Breast epithelium (tissue), 4 donors: Measurements from ENCODE around the gene NUP205. TPM values are rescaled to one million over a fixed set of nuclear protein-coding genes. Genes with fewer than 3 reads are reported as not detected.

ENCODE experiments used
- DNase-seq, 2 donors: peaks; one replicate each; pipeline ENCODE4 v3.0.0-alpha.2; 2019; ENCODE audit warnings: low spot score in 2 of 2
- H3K27ac ChIP-seq, 2 donors: fragments of 200-600 bp; sonication (generic) in 1 of 2; one replicate each; pipeline ENCODE4 v1.5.1; 2016 to 2019; ENCODE audit warnings: mild to moderate bottlenecking in 1 of 2
- H3K27me3 ChIP-seq, 2 donors: fragments of 200-600 bp; sonication (generic) in 1 of 2; one replicate each; pipeline versions ENCODE4 v1.5.1 to v1.6.0; 2017 to 2019; ENCODE audit warnings: control low read depth in 1 of 2, mild to moderate bottlenecking in 1 of 2
- H3K36me3 ChIP-seq: fragments of 200-600 bp; one replicate; pipeline ENCODE4 v1.5.1; 2019
- H3K4me1 ChIP-seq, 2 donors: fragments of 200-600 bp; sonication (generic); one replicate each; pipeline ENCODE4 v1.5.1; 2016 to 2019; ENCODE audit warnings: control low read depth in 1 of 2
- H3K4me3 ChIP-seq, 3 donors: fragments of 200-600 bp; sonication (generic); 1 replicate in 2 of 3; 2 replicates in 1 of 3; pipeline ENCODE4 v1.5.1; 2016 to 2019; ENCODE audit warnings: mild to moderate bottlenecking in 3 of 3, moderate library complexity in 2 of 3
- H3K9me3 ChIP-seq, 2 donors: fragments of 200-600 bp; sonication (generic) in 1 of 2; one replicate each; pipeline ENCODE4 v1.5.1; 2016 to 2019; ENCODE audit warnings: control low read depth in 1 of 2
- POLR2A ChIP-seq: fragments of 450-650 bp; IDR thresholded peaks from one replicate; pipeline ENCODE4 v1.6.1; 2016; ENCODE audit warnings: antibody characterized with exemption, mild to moderate bottlenecking, moderate library complexity
- POLR2AphosphoS5 ChIP-seq, 3 donors: sonication (generic); formaldehyde crosslinking; IDR thresholded peaks; one replicate each; pipeline ENCODE4 v1.6.1; 2017; ENCODE audit warnings: antibody characterized with exemption in 3 of 3
- intact Hi-C: fragments of 100-400 bp; cut with DNase I; formaldehyde crosslinking; loops from one replicate; pipeline ENCODE4 v1.15.1; 2023; ENCODE audit warnings: low total_unique reads
- total RNA-seq, 3 donors: library from RNA; depleted of rRNA; stranded (reverse); fragments of >200 nt; gene quantifications; one replicate each; pipeline ENCODE4 v1.1.0, GENCODE V29; 2016
- TF ChIP-seq, protein P1 (sequence below), 3 donors: fragments of 450-650 bp; IDR thresholded peaks; one replicate each; pipeline ENCODE4 v1.5.1; 2016 to 2017; ENCODE audit warnings: antibody characterized with exemption in 3 of 3, mild to moderate bottlenecking in 3 of 3, moderate library complexity in 3 of 3

Gene NUP205
- total RNA-seq, 3 donors from 2014 or later = 22.6 to 49.6 (median 44.6) TPM

DNA sequence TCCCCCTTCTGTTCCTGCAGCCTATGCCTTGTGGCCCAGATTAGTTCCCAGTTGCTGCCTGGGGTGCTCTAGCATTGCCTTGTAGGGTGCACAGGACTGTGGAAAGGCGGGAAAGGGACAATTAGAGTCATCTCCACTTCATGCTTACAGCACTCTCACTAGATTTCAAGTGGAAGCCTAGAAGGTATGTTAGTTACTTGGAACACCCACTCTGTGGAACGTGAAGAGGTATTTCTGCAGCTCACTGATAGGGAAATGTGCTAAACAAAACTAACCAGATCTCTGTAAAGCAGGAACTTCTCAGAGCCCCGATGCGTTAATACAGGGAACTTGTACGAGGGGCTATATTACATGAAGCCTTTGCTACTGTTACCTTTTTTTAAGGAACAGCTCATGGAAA, 124.0 kb downstream of the NUP205 start:
- Histone ChIP-seq H3K4me1 (peaks cover 0 to 23% of the 10 kb centered on the region in 2 donors), H3K9me3 (no peaks in the 10 kb centered on the region), H3K27ac (peak overlapping the region; percentile 48 to 71), H3K36me3 (no peaks in the 10 kb centered on the region), H3K27me3 (no peaks in the 10 kb centered on the region), H3K4me3 (no peak overlapping the region)
- DNase-seq = no peak
- TF ChIP-seq POLR2AphosphoS5 (IDR thresholded peaks at IDR 0.05) (no peak), POLR2A (no peak)
- TF ChIP-seq, protein P1, sequence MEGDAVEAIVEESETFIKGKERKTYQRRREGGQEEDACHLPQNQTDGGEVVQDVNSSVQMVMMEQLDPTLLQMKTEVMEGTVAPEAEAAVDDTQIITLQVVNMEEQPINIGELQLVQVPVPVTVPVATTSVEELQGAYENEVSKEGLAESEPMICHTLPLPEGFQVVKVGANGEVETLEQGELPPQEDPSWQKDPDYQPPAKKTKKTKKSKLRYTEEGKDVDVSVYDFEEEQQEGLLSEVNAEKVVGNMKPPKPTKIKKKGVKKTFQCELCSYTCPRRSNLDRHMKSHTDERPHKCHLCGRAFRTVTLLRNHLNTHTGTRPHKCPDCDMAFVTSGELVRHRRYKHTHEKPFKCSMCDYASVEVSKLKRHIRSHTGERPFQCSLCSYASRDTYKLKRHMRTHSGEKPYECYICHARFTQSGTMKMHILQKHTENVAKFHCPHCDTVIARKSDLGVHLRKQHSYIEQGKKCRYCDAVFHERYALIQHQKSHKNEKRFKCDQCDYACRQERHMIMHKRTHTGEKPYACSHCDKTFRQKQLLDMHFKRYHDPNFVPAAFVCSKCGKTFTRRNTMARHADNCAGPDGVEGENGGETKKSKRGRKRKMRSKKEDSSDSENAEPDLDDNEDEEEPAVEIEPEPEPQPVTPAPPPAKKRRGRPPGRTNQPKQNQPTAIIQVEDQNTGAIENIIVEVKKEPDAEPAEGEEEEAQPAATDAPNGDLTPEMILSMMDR (IDR thresholded peaks at IDR 0.05) = no peak
- intact Hi-C loops = no loop called here

DNA sequence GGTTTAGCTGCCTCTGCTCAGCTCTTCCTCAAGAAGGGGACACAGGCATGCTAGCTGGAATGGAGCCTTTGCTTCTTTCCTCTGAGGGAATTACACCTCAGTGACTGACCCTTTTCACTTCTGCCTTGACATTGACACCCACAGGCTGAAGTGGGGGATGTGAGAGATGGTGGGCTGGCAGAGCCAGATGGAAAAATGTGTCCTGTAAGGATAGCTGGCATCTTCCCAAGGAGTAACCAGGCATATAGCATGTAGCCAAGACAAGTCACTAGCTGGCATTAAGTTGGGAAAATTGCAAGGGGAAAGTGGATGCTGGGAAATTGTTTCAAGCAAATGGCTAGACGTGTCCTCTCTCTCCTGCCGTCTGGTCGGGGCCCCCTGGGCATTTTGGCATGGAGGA, 124.5 kb downstream of the NUP205 start:
- peaks cover 0 to 23% of the 10 kb centered on the region in 2 donors for H3K4me1 ChIP-seq
- no peak overlapping the region for H3K4me3 ChIP-seq
- no peaks in the 10 kb centered on the region for H3K9me3 ChIP-seq
- H3K27me3 ChIP-seq = no peaks in the 10 kb centered on the region
- no peaks in the 10 kb centered on the region for H3K36me3 ChIP-seq
- peak overlapping the region; percentile 48 to 71 for H3K27ac ChIP-seq
- intact Hi-C loops = no loop called here
- DNase-seq = no peak
- TF ChIP-seq POLR2AphosphoS5 (IDR thresholded peaks at IDR 0.05) (no peak), POLR2A (no peak)
- TF ChIP-seq, protein P1 (IDR thresholded peaks at IDR 0.05) = no peak

DNA sequence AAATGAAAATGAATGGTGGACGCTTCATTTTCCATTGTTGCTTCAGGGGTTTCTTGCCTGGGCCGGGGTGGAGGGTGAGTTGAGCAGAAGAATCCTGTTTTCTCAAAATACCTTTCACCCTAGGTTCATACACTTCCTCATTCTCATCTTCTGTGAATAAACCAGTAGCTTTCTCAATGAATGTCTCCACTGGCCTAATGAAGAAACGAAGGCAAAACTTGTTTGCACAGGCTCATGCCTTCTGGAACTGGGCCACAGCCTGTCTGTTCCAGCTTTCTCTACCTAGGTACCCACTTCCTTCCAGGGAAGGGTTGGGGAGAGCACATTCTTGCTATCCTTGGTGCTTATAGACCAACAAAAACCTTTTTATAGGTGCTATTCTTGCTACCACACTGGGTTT, 125.9 kb downstream of the NUP205 start:
- H3K4me3 ChIP-seq = no peak overlapping the region
- intact Hi-C loops = no loop called here
- peaks cover 0 to 12% of the 10 kb centered on the region in 2 donors for H3K4me1 ChIP-seq
- H3K27ac ChIP-seq = peak overlapping the region; percentile 36 to 71
- peak in 1 of 2 donors; percentile 47 for DNase-seq
- no peaks in the 10 kb centered on the region for H3K36me3 ChIP-seq
- H3K27me3 ChIP-seq = no peaks in the 10 kb centered on the region
- TF ChIP-seq, protein P1 (IDR thresholded peaks at IDR 0.05) = no peak
- TF ChIP-seq POLR2A (no peak), POLR2AphosphoS5 (IDR thresholded peaks at IDR 0.05) (no peak)
- no peaks in the 10 kb centered on the region for H3K9me3 ChIP-seq

DNA sequence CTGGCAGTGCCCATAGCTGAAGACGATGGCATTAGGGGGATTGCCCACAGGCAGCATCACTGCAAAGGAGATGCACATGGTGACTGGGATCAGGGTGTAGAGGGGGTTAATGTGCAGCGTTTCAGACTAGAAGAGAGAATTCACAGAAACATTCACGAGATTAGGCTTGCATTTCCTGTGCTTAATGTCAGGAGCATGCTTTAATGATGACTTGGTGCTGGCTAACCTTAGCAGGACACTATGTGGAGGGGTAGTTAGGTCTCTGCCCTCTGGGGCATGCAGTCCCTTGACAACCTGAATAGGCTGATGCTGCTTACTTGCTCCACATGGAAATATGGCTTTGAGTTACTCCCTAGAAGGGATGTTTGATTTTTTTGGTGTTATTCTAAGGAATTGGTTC, 126.4 kb downstream of the NUP205 start:
- no peak for DNase-seq
- no peaks in the 10 kb centered on the region for H3K27me3 ChIP-seq
- intact Hi-C loops = no loop called here
- TF ChIP-seq POLR2AphosphoS5 (IDR thresholded peaks at IDR 0.05) (no peak), POLR2A (no peak)
- TF ChIP-seq, protein P1 (IDR thresholded peaks at IDR 0.05) = no peak
- peak overlapping the region; percentile 36 to 71 for H3K27ac ChIP-seq
- no peaks in the 10 kb centered on the region for H3K9me3 ChIP-seq
- no peaks in the 10 kb centered on the region for H3K36me3 ChIP-seq
- H3K4me3 ChIP-seq = no peak overlapping the region
- H3K4me1 ChIP-seq = peaks cover 0 to 11% of the 10 kb centered on the region in 2 donors

DNA sequence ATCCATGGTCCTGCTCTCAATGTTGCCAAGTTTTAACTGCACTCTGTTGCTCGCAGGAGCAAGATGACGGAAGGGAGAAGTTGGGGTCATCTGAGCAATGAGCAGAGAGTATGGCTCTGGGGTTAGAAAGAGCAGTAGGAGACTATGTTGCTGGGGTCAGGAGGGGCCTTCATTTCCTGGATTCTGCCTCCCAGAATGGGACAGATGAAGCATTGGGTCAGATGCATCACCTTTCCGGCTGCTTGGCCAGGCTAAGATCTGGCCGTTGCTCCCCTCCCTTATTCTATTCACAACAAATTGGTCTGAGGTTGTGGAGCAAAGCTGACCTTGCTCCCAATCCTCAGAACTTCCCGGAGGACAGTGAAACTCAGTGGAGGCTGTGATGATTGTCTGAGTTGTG, 127.0 kb downstream of the NUP205 start:
- no peaks in the 10 kb centered on the region for H3K27me3 ChIP-seq
- H3K36me3 ChIP-seq = no peaks in the 10 kb centered on the region
- H3K4me3 ChIP-seq = no peak overlapping the region
- no peak for TF ChIP-seq POLR2A
- no peak for TF ChIP-seq POLR2AphosphoS5 (IDR thresholded peaks at IDR 0.05)
- TF ChIP-seq, protein P1 (IDR thresholded peaks at IDR 0.05) = no peak
- no peak for DNase-seq
- H3K4me1 ChIP-seq = peaks cover 0 to 8% of the 10 kb centered on the region in 2 donors
- intact Hi-C loops = no loop called here
- no peak overlapping the region for H3K27ac ChIP-seq
- H3K9me3 ChIP-seq = no peaks in the 10 kb centered on the region
